ENCODE data around the gene ELOVL6. TPM values are rescaled to one million over a fixed set of nuclear protein-coding genes. Genes with fewer than 3 reads are reported as not detected.

The ELOVL6 gene
- total and polyA plus RNA-seq, 8 donors = 8.8 to 43.0 (median 12.5) TPM

DNA sequence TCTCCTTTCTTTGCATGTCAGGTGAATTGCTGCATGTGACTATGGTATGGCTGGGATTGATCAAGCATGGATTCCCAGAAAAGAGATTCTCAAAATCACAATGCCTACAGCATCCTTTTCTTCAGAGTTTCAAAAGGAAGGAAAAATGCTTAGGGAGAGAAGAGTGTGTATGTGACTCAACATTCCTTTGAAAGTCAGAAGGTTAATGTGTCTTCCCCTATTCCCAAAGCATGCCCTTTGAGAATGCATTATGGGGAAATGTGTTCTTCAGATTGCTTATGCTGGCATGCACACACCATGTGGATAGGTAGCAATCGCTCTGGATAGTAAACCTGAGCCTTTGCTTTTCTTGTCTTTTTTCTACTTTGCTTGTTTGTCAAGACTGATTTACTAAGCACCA, 78.5 kb downstream of the ELOVL6 start:
- H3K27ac ChIP-seq = no peak overlapping the region
- ATAC-seq = no peak

GRCh38 chr4:110119337-110119736, 79.1 kb downstream of the ELOVL6 start:
- H3K4me1 ChIP-seq = peaks cover 0 to 2% of the 10 kb centered on the region in 2 donors
- TF ChIP-seq CTCF (IDR thresholded peaks at IDR 0.05) = no peak
- no peak overlapping the region for H3K27ac ChIP-seq
- H3K4me3 ChIP-seq = no peak overlapping the region
- DNase-seq = peak in 1 of 4 donors; percentile 48
- no peaks in the 10 kb centered on the region for H3K36me3 ChIP-seq
- ATAC-seq = peak; percentile 60
- intact Hi-C loops (cut with DNase I) = no loop called here
- H3K27me3 ChIP-seq = no peaks in the 10 kb centered on the region
- no peaks in the 10 kb centered on the region for H3K9me3 ChIP-seq

More for the DNA sequence above, 78.5 kb downstream of the ELOVL6 start:
- Histone ChIP-seq H3K27me3 (no peaks in the 10 kb centered on the region), H3K4me3 (no peak overlapping the region), H3K36me3 (no peaks in the 10 kb centered on the region), H3K4me1 (peaks cover 0 to 2% of the 10 kb centered on the region in 2 donors), H3K9me3 (no peaks in the 10 kb centered on the region)
- no peak for TF ChIP-seq CTCF (IDR thresholded peaks at IDR 0.05)
- no peak for DNase-seq
- intact Hi-C loops (cut with DNase I) = no loop called here

GRCh38 chr4:110112056-110112455, 86.4 kb downstream of the ELOVL6 start:
- peaks cover 2 to 15% of the 10 kb centered on the region in 2 donors for H3K4me1 ChIP-seq
- TF ChIP-seq CTCF (IDR thresholded peaks at IDR 0.05) = no peak
- H3K36me3 ChIP-seq = no peaks in the 10 kb centered on the region
- intact Hi-C loops (cut with DNase I) = no loop called here
- H3K27ac ChIP-seq = no peak overlapping the region
- H3K27me3 ChIP-seq = no peaks in the 10 kb centered on the region
- H3K4me3 ChIP-seq = no peak overlapping the region
- no peaks in the 10 kb centered on the region for H3K9me3 ChIP-seq
- DNase-seq (no peak), ATAC-seq (no peak)

DNA sequence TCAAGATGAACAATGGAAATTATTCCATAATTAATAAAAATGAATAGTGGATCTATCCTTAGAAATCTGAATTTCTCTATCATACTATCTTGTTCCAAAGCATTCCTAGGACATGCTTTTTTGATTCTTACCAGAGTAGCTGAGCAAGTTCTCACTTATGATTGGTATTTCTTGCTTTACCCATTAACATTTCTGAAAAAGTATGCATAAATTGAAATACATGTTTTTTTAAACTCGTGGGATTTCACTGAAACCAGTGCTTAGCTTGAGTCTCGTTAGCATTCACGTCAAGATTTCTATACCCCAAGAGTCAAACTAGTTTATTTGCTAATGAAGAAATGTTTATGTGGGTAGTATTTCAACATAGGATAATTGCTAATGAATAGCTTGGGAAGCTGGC, 89.0 kb downstream of the ELOVL6 start:
- H3K4me1 ChIP-seq = peaks cover 8 to 26% of the 10 kb centered on the region in 2 donors
- no peaks in the 10 kb centered on the region for H3K36me3 ChIP-seq
- H3K27me3 ChIP-seq = no peaks in the 10 kb centered on the region
- intact Hi-C loops (cut with DNase I) = no loop called here
- no peak for TF ChIP-seq CTCF (IDR thresholded peaks at IDR 0.05)
- no peaks in the 10 kb centered on the region for H3K9me3 ChIP-seq
- DNase-seq (no peak), ATAC-seq (no peak)
- no peak overlapping the region for H3K27ac ChIP-seq
- H3K4me3 ChIP-seq = no peak overlapping the region

GRCh38 chr4:110108960-110109359, 89.5 kb downstream of the ELOVL6 start:
- ATAC-seq (no peak), DNase-seq (no peak)
- no peak for TF ChIP-seq CTCF (IDR thresholded peaks at IDR 0.05)
- Histone ChIP-seq H3K36me3 (no peaks in the 10 kb centered on the region), H3K9me3 (no peaks in the 10 kb centered on the region), H3K27me3 (no peaks in the 10 kb centered on the region), H3K27ac (no peak overlapping the region), H3K4me1 (peaks cover 8 to 26% of the 10 kb centered on the region in 2 donors), H3K4me3 (no peak overlapping the region)
- intact Hi-C loops (cut with DNase I) = no loop called here
